Thoracic aorta (tissue), 2 donors: ENCODE measurements around the gene CENPC. TPM values are rescaled to one million over a fixed set of nuclear protein-coding genes. Genes with fewer than 3 reads are reported as not detected.
"Not testable (repeated sequence)": the region's sequence is repeated elsewhere in the genome, so short reads cannot be mapped to it uniquely, and the experiment has no call there.

Experiments used
- ATAC-seq: fragments of 150-250 bp; one replicate; pipeline ENCODE4 v1.8.0; 2017; ENCODE audit warnings: low read depth; ENCODE audit not compliant: insufficient number of reproducible peaks, low FRiP score
- DNase-seq: peaks from one replicate; pipeline ENCODE4 v3.0.0-alpha.2; 2020; ENCODE audit warnings: low spot score
- H3K27ac ChIP-seq, 2 donors: fragments of 200-600 bp; sonication (generic); 1 replicate in 1 of 2; 2 replicates in 1 of 2; pipeline ENCODE4 v1.5.1; 2016; ENCODE audit warnings: mild to moderate bottlenecking in 2 of 2, moderate library complexity in 2 of 2
- H3K27me3 ChIP-seq: fragments of 200-600 bp; sonication (generic); replicated peaks from 2 replicates; pipeline ENCODE4 v1.6.0; 2016; ENCODE audit warnings: mild to moderate bottlenecking; ENCODE audit not compliant: insufficient read depth
- H3K36me3 ChIP-seq: fragments of 200-600 bp; sonication (generic); one replicate; pipeline ENCODE4 v1.5.1; 2016
- H3K4me1 ChIP-seq, 2 donors: fragments of 200-600 bp; sonication (generic); 1 replicate in 1 of 2; 2 replicates in 1 of 2; pipeline versions ENCODE4 v1.5.1 to v1.6.0; 2016; ENCODE audit warnings: low read depth in 2 of 2, mild to moderate bottlenecking in 1 of 2; ENCODE audit not compliant: control insufficient read depth in 1 of 2
- H3K4me3 ChIP-seq: fragments of 200-600 bp; sonication (generic); 2 replicates; pipeline ENCODE4 v1.5.1; 2016; ENCODE audit warnings: mild to moderate bottlenecking
- H3K9me3 ChIP-seq: fragments of 200-600 bp; sonication (generic); 2 replicates; pipeline ENCODE4 v1.5.1; 2016
- total RNA-seq, 2 donors: library from RNA; depleted of rRNA; stranded (reverse); fragments of >200 nt; gene quantifications; one replicate each; pipeline versions ENCODE4 v1.1.0 to v1.2.3, GENCODE V29; 2016
- TF ChIP-seq, protein P1 (sequence below): fragments of 200-600 bp; sonication (generic); IDR thresholded peaks from one replicate; pipeline ENCODE4 v1.5.1; 2019; ENCODE audit warnings: antibody characterized with exemption

Gene CENPC
- total RNA-seq, 2 donors from 2014 or later = 25.3 to 38.8 TPM

DNA sequence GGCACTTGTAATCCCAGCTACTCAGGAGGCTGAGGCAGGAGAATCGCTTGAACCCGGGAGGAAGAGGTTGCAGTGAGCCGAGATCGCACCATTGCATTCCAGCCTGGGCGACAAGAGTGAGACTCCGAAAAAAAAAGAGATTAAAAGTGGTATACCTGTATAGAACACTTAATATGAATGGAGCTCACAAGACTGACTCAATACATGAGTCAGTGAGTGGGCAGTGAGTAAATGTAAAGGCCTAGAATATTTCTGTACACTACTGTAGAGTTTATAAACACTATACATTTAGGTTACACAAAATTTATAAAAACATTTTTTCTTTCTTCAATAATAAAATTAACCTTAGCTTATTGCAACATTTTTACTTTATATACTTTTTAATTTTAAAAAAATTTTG is 93.8 kb downstream of the CENPC start:
- H3K4me3 ChIP-seq = no peak overlapping the region
- no peaks in the 10 kb centered on the region for H3K27me3 ChIP-seq
- peaks cover 4% of the 10 kb centered on the region for H3K36me3 ChIP-seq
- DNase-seq (no peak), ATAC-seq (no peak)
- H3K4me1 ChIP-seq = no peaks in the 10 kb centered on the region
- TF ChIP-seq, protein P1, sequence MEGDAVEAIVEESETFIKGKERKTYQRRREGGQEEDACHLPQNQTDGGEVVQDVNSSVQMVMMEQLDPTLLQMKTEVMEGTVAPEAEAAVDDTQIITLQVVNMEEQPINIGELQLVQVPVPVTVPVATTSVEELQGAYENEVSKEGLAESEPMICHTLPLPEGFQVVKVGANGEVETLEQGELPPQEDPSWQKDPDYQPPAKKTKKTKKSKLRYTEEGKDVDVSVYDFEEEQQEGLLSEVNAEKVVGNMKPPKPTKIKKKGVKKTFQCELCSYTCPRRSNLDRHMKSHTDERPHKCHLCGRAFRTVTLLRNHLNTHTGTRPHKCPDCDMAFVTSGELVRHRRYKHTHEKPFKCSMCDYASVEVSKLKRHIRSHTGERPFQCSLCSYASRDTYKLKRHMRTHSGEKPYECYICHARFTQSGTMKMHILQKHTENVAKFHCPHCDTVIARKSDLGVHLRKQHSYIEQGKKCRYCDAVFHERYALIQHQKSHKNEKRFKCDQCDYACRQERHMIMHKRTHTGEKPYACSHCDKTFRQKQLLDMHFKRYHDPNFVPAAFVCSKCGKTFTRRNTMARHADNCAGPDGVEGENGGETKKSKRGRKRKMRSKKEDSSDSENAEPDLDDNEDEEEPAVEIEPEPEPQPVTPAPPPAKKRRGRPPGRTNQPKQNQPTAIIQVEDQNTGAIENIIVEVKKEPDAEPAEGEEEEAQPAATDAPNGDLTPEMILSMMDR = no peak
- H3K27ac ChIP-seq = no peak overlapping the region
- H3K9me3 ChIP-seq = no peaks in the 10 kb centered on the region

- no peak for DNase-seq
- Histone ChIP-seq H3K36me3 (no peaks in the 10 kb centered on the region), H3K4me1 (no peaks in the 10 kb centered on the region), H3K27me3 (no peaks in the 10 kb centered on the region), H3K27ac (no peak overlapping the region), H3K9me3 (no peaks in the 10 kb centered on the region), H3K4me3 (no peak overlapping the region)
- no peak for ATAC-seq
- TF ChIP-seq, protein P1 = no peak
Measured at GRCh38 chr4:67448621-67449020, 96.7 kb downstream of the CENPC start.

GRCh38 chr4:67447873-67448272 is 97.4 kb downstream of the CENPC start:
- Histone ChIP-seq H3K4me3 (no peak overlapping the region), H3K4me1 (no peaks in the 10 kb centered on the region)

DNA sequence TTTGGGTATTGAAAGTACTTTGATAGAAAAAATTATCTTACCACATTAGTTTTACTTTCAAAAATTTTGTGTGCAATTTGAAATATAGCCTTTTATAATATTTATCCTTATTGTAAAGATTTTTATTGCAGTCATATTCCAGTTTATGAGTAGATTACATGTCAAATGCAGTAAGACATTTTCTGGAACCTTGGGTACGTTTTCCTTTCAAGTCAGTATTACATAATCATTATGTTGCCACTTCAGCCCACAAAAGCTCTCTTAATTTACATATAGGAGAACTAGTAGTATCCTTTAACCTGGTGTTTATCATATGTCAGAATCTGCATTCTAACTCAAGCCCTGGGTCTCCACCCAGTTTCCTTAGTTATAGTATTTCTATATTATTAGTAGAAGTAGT is 98.5 kb downstream of the CENPC start:
- ATAC-seq (no peak), DNase-seq (no peak)
- H3K36me3 ChIP-seq = no peaks in the 10 kb centered on the region
- H3K27me3 ChIP-seq = no peaks in the 10 kb centered on the region
- no peak overlapping the region for H3K4me3 ChIP-seq
- H3K4me1 ChIP-seq = no peaks in the 10 kb centered on the region
- TF ChIP-seq, protein P1 = no peak
- no peak overlapping the region for H3K27ac ChIP-seq
- H3K9me3 ChIP-seq = no peaks in the 10 kb centered on the region

More at GRCh38 chr4:67447873-67448272, 97.4 kb downstream of the CENPC start:
- ATAC-seq (no peak), DNase-seq (no peak)
- no peaks in the 10 kb centered on the region for H3K9me3 ChIP-seq
- H3K27me3 ChIP-seq = no peaks in the 10 kb centered on the region
- TF ChIP-seq, protein P1 = no peak
- H3K36me3 ChIP-seq = no peaks in the 10 kb centered on the region
- H3K27ac ChIP-seq = no peak overlapping the region

DNA sequence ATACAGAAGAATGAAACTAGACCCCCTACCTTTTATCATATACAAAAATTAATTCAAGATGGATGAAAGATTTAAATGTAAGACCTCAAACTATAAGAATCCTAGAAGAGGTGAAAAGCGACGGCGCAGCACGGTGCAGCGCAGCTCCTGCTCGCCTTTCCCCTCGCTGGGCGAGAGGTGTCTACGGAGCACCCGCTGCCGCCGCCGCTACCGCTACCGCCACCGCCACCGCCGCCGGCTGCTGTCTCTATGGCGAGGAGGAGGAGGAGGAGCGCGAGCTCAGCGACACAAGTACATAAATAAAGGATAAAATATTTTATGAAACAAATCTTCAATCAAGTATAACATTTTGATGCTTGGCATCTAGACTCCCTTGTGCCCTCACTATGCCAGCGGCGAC is 99.4 kb downstream of the CENPC start:
- not testable (repeated sequence) for H3K36me3 ChIP-seq, H3K4me3 ChIP-seq, H3K27ac ChIP-seq, H3K27me3 ChIP-seq, H3K9me3 ChIP-seq, DNase-seq, H3K4me1 ChIP-seq, ATAC-seq

GRCh38 chr4:67438975-67439374 is 106.3 kb downstream of the CENPC start:
- no peak overlapping the region for H3K27ac ChIP-seq
- H3K36me3 ChIP-seq = no peaks in the 10 kb centered on the region
- DNase-seq (no peak), ATAC-seq (no peak)
- H3K9me3 ChIP-seq = no peaks in the 10 kb centered on the region
- TF ChIP-seq, protein P1 = no peak
- no peaks in the 10 kb centered on the region for H3K27me3 ChIP-seq
- H3K4me1 ChIP-seq = no peaks in the 10 kb centered on the region
- no peak overlapping the region for H3K4me3 ChIP-seq
